Measurements from ENCODE around the gene PACRGL. TPM values are rescaled to one million over a fixed set of nuclear protein-coding genes. Genes with fewer than 3 reads are reported as not detected.

Gene PACRGL
- total RNA-seq, 2 experiments from 2014 or later = 17.8 to 29.7 TPM

GRCh38 chr4:20681271-20681670 is 19.0 kb upstream of the PACRGL start:
- Histone ChIP-seq H3K9me2 (ENCODE audit: insufficient read depth, low read length) (no peaks in the 10 kb centered on the region), H3K79me2 (ENCODE audit: insufficient read depth, low read depth, low read length) (no peaks in the 10 kb centered on the region), H3K36me3 (ENCODE audit: insufficient read depth, low read length) (no peaks in the 10 kb centered on the region), H4K20me1 (ENCODE audit: insufficient read depth, low read length) (no peaks in the 10 kb centered on the region), H3K4me1 (ENCODE audit: insufficient read depth, low read length, poor library complexity, severe bottlenecking) (no peaks in the 10 kb centered on the region), H3K4me2 (ENCODE audit: low read length) (no peak overlapping the region), H3K9me3 (ENCODE audit: low read length) (no peaks in the 10 kb centered on the region), H2AFZ (ENCODE audit: low read length) (no peak overlapping the region), H3K27ac (ENCODE audit: low read depth, low read length, poor library complexity, severe bottlenecking) (no peak overlapping the region), H3K4me3 (ENCODE audit: low read depth, low read length, poor library complexity, severe bottlenecking) (no peak overlapping the region)
- intact Hi-C loops (cut with micrococcal nuclease; ENCODE audit: unreplicated experiment) = loop anchor here (10.0 kb wide), 2 partner anchors 136 to 376 kb away; no protein-coding TSS in a partner anchor
- no peak for DNase-seq (ENCODE audit: low spot score)
- no peak for TF ChIP-seq EZH2phosphoT487 (IDR thresholded peaks at IDR 0.05; ENCODE audit: borderline replicate concordance, low read depth, low read length)
- no peak for TF ChIP-seq CTCF (conservative IDR thresholded peaks at IDR 0.05; ENCODE audit: low read length)
- CTCF ChIA-PET (ENCODE audit: unreplicated experiment) = no interaction called here
- POLR2A ChIA-PET = interaction anchor here (0.6 kb wide), 1 partner anchor 861 kb away, joined by 3 read pairs; no protein-coding TSS in a partner anchor
- BruUV-seq (replicated peaks) = no TSS peak

GRCh38 chr4:20682853-20683252 is 17.4 kb upstream of the PACRGL start:
- no peak for DNase-seq (ENCODE audit: low spot score)
- H4K20me1 ChIP-seq (ENCODE audit: insufficient read depth, low read length) = no peaks in the 10 kb centered on the region
- no peak overlapping the region for H3K27ac ChIP-seq (ENCODE audit: low read depth, low read length, poor library complexity, severe bottlenecking)
- H3K4me3 ChIP-seq (ENCODE audit: low read depth, low read length, poor library complexity, severe bottlenecking) = no peak overlapping the region
- POLR2A ChIA-PET = no interaction called here
- BruUV-seq (replicated peaks) = no TSS peak
- H3K9me3 ChIP-seq (ENCODE audit: low read length) = no peaks in the 10 kb centered on the region
- no peak overlapping the region for H2AFZ ChIP-seq (ENCODE audit: low read length)
- no peaks in the 10 kb centered on the region for H3K79me2 ChIP-seq (ENCODE audit: insufficient read depth, low read depth, low read length)
- no peaks in the 10 kb centered on the region for H3K9me2 ChIP-seq (ENCODE audit: insufficient read depth, low read length)
- CTCF ChIA-PET (ENCODE audit: unreplicated experiment) = no interaction called here
- H3K4me2 ChIP-seq (ENCODE audit: low read length) = no peak overlapping the region
- H3K36me3 ChIP-seq (ENCODE audit: insufficient read depth, low read length) = no peaks in the 10 kb centered on the region
- TF ChIP-seq CTCF (conservative IDR thresholded peaks at IDR 0.05; ENCODE audit: low read length) = no peak
- no peak for TF ChIP-seq EZH2phosphoT487 (IDR thresholded peaks at IDR 0.05; ENCODE audit: borderline replicate concordance, low read depth, low read length)
- H3K4me1 ChIP-seq (ENCODE audit: insufficient read depth, low read length, poor library complexity, severe bottlenecking) = no peaks in the 10 kb centered on the region
- intact Hi-C loops (cut with micrococcal nuclease; ENCODE audit: unreplicated experiment) = loop anchor here (10.0 kb wide), 2 partner anchors 138 to 378 kb away; no protein-coding TSS in a partner anchor

GRCh38 chr4:20683766-20684165 is 16.5 kb upstream of the PACRGL start:
- ChIA-PET CTCF (ENCODE audit: unreplicated experiment) (no interaction called here), POLR2A (interaction anchor here (0.5 kb wide), 1 partner anchor 69 kb away, joined by 3 read pairs; no protein-coding TSS in a partner anchor)
- no peak overlapping the region for H3K27ac ChIP-seq (ENCODE audit: low read depth, low read length, poor library complexity, severe bottlenecking)
- no peak overlapping the region for H3K4me3 ChIP-seq (ENCODE audit: low read depth, low read length, poor library complexity, severe bottlenecking)
- no peaks in the 10 kb centered on the region for H3K36me3 ChIP-seq (ENCODE audit: insufficient read depth, low read length)
- intact Hi-C loops (cut with micrococcal nuclease; ENCODE audit: unreplicated experiment) = loop anchor here (2.0 to 10.0 kb wide), 3 partner anchors 139 to 379 kb away; no protein-coding TSS in a partner anchor
- DNase-seq (ENCODE audit: low spot score) = no peak
- no peaks in the 10 kb centered on the region for H3K4me1 ChIP-seq (ENCODE audit: insufficient read depth, low read length, poor library complexity, severe bottlenecking)
- H2AFZ ChIP-seq (ENCODE audit: low read length) = no peak overlapping the region
- H4K20me1 ChIP-seq (ENCODE audit: insufficient read depth, low read length) = no peaks in the 10 kb centered on the region
- H3K9me2 ChIP-seq (ENCODE audit: insufficient read depth, low read length) = no peaks in the 10 kb centered on the region
- H3K79me2 ChIP-seq (ENCODE audit: insufficient read depth, low read depth, low read length) = no peaks in the 10 kb centered on the region
- BruUV-seq (replicated peaks) = no TSS peak
- H3K9me3 ChIP-seq (ENCODE audit: low read length) = no peaks in the 10 kb centered on the region
- TF ChIP-seq EZH2phosphoT487 (IDR thresholded peaks at IDR 0.05; ENCODE audit: borderline replicate concordance, low read depth, low read length) (no peak), CTCF (conservative IDR thresholded peaks at IDR 0.05; ENCODE audit: low read length) (no peak)
- no peak overlapping the region for H3K4me2 ChIP-seq (ENCODE audit: low read length)
